Immature natural killer cell (primary cell): ENCODE data around the gene LITAFD. TPM values are rescaled to one million over a fixed set of nuclear protein-coding genes. Genes with fewer than 3 reads are reported as not detected.
"Not testable (repeated sequence)": the region's sequence is repeated elsewhere in the genome, so short reads cannot be mapped to it uniquely, and the experiment has no call there.

Experiments
- DNase-seq, 3 donors: peaks; one replicate each; pipeline ENCODE4 v3.0.0; 2022; ENCODE audit warnings: mixed read lengths in 1 of 3
- H3K27ac Mint-ChIP-seq, 6 donors: one replicate each; pipeline ENCODE4 v1.8.0; 2020; ENCODE audit warnings: mixed read lengths in 6 of 6, mild to moderate bottlenecking in 5 of 6, inconsistent platforms in 4 of 6, moderate library complexity in 3 of 6
- H3K27me3 Mint-ChIP-seq, 3 donors: one replicate each; pipeline ENCODE4 v1.8.0; 2020 to 2021; ENCODE audit warnings: low read depth in 3 of 3, mild to moderate bottlenecking in 3 of 3, mixed read lengths in 3 of 3, moderate library complexity in 3 of 3, inconsistent platforms in 1 of 3
- H3K36me3 Mint-ChIP-seq, 3 donors: one replicate each; pipeline ENCODE4 v1.8.0; 2020; ENCODE audit warnings: mixed read lengths in 3 of 3, inconsistent platforms in 2 of 3, mild to moderate bottlenecking in 2 of 3
- H3K4me1 Mint-ChIP-seq, 2 donors: one replicate each; pipeline ENCODE4 v1.8.0; 2020; ENCODE audit warnings: inconsistent platforms in 2 of 2, mild to moderate bottlenecking in 2 of 2, mixed read lengths in 2 of 2, moderate library complexity in 1 of 2
- H3K4me3 Mint-ChIP-seq, 5 donors: one replicate each; pipeline ENCODE4 v1.8.0; 2020; ENCODE audit warnings: mild to moderate bottlenecking in 5 of 5, mixed read lengths in 5 of 5, inconsistent platforms in 3 of 5, moderate library complexity in 3 of 5
- H3K9me3 Mint-ChIP-seq, 6 donors: one replicate each; pipeline ENCODE4 v1.8.0; 2020; ENCODE audit warnings: mild to moderate bottlenecking in 6 of 6, mixed read lengths in 6 of 6, inconsistent platforms in 4 of 6, moderate library complexity in 3 of 6
- polyA plus RNA-seq, 3 donors: library from polyadenylated mRNA; unstranded; fragments of 300-500 nt; fragmentation: Illumina TruSeq; gene quantifications; one replicate each; pipeline ENCODE4 v1.2.3, GENCODE V29; 2021

The LITAFD gene
- not detected for polyA plus RNA-seq

GRCh38 chr16:8882041-8882617 lies at the start of gene LITAFD:
Gene LITAFD, plus strand, starts transcription at chr16:8882351. Its CDS starts 2,005 bp downstream, at chr16:8884356.
- Mint-ChIP-seq H3K27me3 (peaks cover 4 to 8% (median 7%) of the 10 kb centered on the region in 3 donors), H3K27ac (no peak within 1 kb of the TSS)

GRCh38 chr16:8832717-8833105 lies 49.4 kb upstream of the LITAFD start:
- peaks cover 6 to 25% (median 13%) of the 10 kb centered on the region in 3 donors for H3K36me3 Mint-ChIP-seq
- peak overlapping the region in 2 of 5 donors; percentile 38 to 64 for H3K4me3 Mint-ChIP-seq
- H3K9me3 Mint-ChIP-seq, result no peaks in the 10 kb centered on the region
- peak in 2 of 3 donors; percentile 7 to 37 for DNase-seq
- H3K27me3 Mint-ChIP-seq, result no peaks in the 10 kb centered on the region
- peak overlapping the region in 3 of 6 donors; percentile 39 to 60 (median 50) for H3K27ac Mint-ChIP-seq
- H3K4me1 Mint-ChIP-seq, result peaks cover 0 to 17% of the 10 kb centered on the region in 2 donors

More at GRCh38 chr16:8882041-8882617, at the start of gene LITAFD:
- Mint-ChIP-seq H3K9me3 (no peaks in the 10 kb centered on the region), H3K36me3 (no peaks in the 10 kb centered on the region), H3K4me1 (peaks cover 11 to 15% of the 10 kb centered on the region in 2 donors), H3K4me3 (no peak within 1 kb of the TSS)
- no peak for DNase-seq

GRCh38 chr16:8836797-8837196 lies 45.4 kb upstream of the LITAFD start:
- H3K36me3 Mint-ChIP-seq, result not testable (repeated sequence)

GRCh38 chr16:8837594-8837993 lies 44.6 kb upstream of the LITAFD start:
- H3K4me1 Mint-ChIP-seq, result peaks cover 0 to 10% of the 10 kb centered on the region in 2 donors
- H3K36me3 Mint-ChIP-seq, H3K27ac Mint-ChIP-seq, H3K27me3 Mint-ChIP-seq, DNase-seq, H3K4me3 Mint-ChIP-seq, H3K9me3 Mint-ChIP-seq: not testable (repeated sequence)

More at GRCh38 chr16:8836797-8837196, 45.4 kb upstream of the LITAFD start:
- H3K4me3 Mint-ChIP-seq, H3K27me3 Mint-ChIP-seq, H3K9me3 Mint-ChIP-seq, DNase-seq, H3K27ac Mint-ChIP-seq: not testable (repeated sequence)
- H3K4me1 Mint-ChIP-seq, result peaks cover 0 to 15% of the 10 kb centered on the region in 2 donors

GRCh38 chr16:8842016-8842415 lies 40.1 kb upstream of the LITAFD start:
- Mint-ChIP-seq H3K27ac (peak overlapping the region in 4 of 6 donors; percentile 6 to 64 (median 30)), H3K4me1 (peaks cover 12 to 19% of the 10 kb centered on the region in 2 donors)
- H3K4me3 Mint-ChIP-seq, result not testable (repeated sequence)

GRCh38 chr16:8843296-8843695 lies 38.9 kb upstream of the LITAFD start:
- not testable (repeated sequence) for H3K27me3 Mint-ChIP-seq, H3K9me3 Mint-ChIP-seq, DNase-seq, H3K4me3 Mint-ChIP-seq, H3K36me3 Mint-ChIP-seq
- H3K4me1 Mint-ChIP-seq, result peaks cover 12 to 19% of the 10 kb centered on the region in 2 donors
- H3K27ac Mint-ChIP-seq, result peak overlapping the region in 1 of 6 donors; percentile 3

More at GRCh38 chr16:8842016-8842415, 40.1 kb upstream of the LITAFD start:
- not testable (repeated sequence) for H3K27me3 Mint-ChIP-seq, H3K9me3 Mint-ChIP-seq, H3K36me3 Mint-ChIP-seq, DNase-seq

GRCh38 chr16:8845699-8846298 lies 36.4 kb upstream of the LITAFD start:
- Mint-ChIP-seq H3K36me3 (peaks cover 0 to 9% (median 0%) of the 10 kb centered on the region in 3 donors), H3K9me3 (no peaks in the 10 kb centered on the region), H3K27ac (peak overlapping the region in 3 of 6 donors; percentile 3 to 40 (median 3)), H3K4me3 (no peak overlapping the region), H3K27me3 (peaks cover 0 to 2% (median 1%) of the 10 kb centered on the region in 3 donors), H3K4me1 (peaks cover 21 to 31% of the 10 kb centered on the region in 2 donors)
- no peak for DNase-seq

GRCh38 chr16:8846401-8846932 lies 35.7 kb upstream of the LITAFD start:
- DNase-seq, result no peak
- Mint-ChIP-seq H3K4me1 (peaks cover 25 to 38% of the 10 kb centered on the region in 2 donors), H3K27ac (no peak overlapping the region), H3K9me3 (no peaks in the 10 kb centered on the region), H3K4me3 (no peak overlapping the region), H3K36me3 (peaks cover 0 to 12% (median 0%) of the 10 kb centered on the region in 3 donors), H3K27me3 (peaks cover 0 to 2% (median 1%) of the 10 kb centered on the region in 3 donors)

- Mint-ChIP-seq H3K36me3 (peaks cover 0 to 13% (median 0%) of the 10 kb centered on the region in 3 donors), H3K27ac (no peak overlapping the region)
Measured at GRCh38 chr16:8847145-8847544, 35.0 kb upstream of the LITAFD start.

GRCh38 chr16:8847623-8848022 lies 34.5 kb upstream of the LITAFD start:
- H3K27ac Mint-ChIP-seq, result no peak overlapping the region
- no peak for DNase-seq
- H3K27me3 Mint-ChIP-seq, result peaks cover 2 to 3% (median 2%) of the 10 kb centered on the region in 3 donors
- H3K4me1 Mint-ChIP-seq, result peaks cover 24 to 45% of the 10 kb centered on the region in 2 donors
- H3K4me3 Mint-ChIP-seq, result no peak overlapping the region
- no peaks in the 10 kb centered on the region for H3K9me3 Mint-ChIP-seq
- H3K36me3 Mint-ChIP-seq, result peaks cover 0 to 13% (median 0%) of the 10 kb centered on the region in 3 donors

More at GRCh38 chr16:8847145-8847544, 35.0 kb upstream of the LITAFD start:
- Mint-ChIP-seq H3K9me3 (no peaks in the 10 kb centered on the region), H3K27me3 (peaks cover 2 to 3% (median 3%) of the 10 kb centered on the region in 3 donors), H3K4me3 (no peak overlapping the region), H3K4me1 (peaks cover 28 to 44% of the 10 kb centered on the region in 2 donors)
- DNase-seq, result no peak

- DNase-seq, result no peak
- Mint-ChIP-seq H3K4me3 (no peak overlapping the region), H3K27ac (no peak overlapping the region), H3K4me1 (peaks cover 21 to 50% of the 10 kb centered on the region in 2 donors), H3K27me3 (peaks cover 2 to 5% (median 3%) of the 10 kb centered on the region in 3 donors), H3K9me3 (no peaks in the 10 kb centered on the region), H3K36me3 (peaks cover 0 to 16% (median 5%) of the 10 kb centered on the region in 3 donors)
Measured at GRCh38 chr16:8848231-8848938, 33.8 kb upstream of the LITAFD start.

GRCh38 chr16:8848939-8849391 lies 33.2 kb upstream of the LITAFD start:
- Mint-ChIP-seq H3K9me3 (no peaks in the 10 kb centered on the region), H3K36me3 (peaks cover 0 to 16% (median 5%) of the 10 kb centered on the region in 3 donors)

GRCh38 chr16:8849411-8850011 lies 32.6 kb upstream of the LITAFD start:
- DNase-seq, result no peak
- Mint-ChIP-seq H3K9me3 (no peaks in the 10 kb centered on the region), H3K4me3 (no peak overlapping the region), H3K4me1 (peaks cover 21 to 40% of the 10 kb centered on the region in 2 donors), H3K27me3 (peaks cover 2 to 5% (median 3%) of the 10 kb centered on the region in 3 donors), H3K36me3 (peaks cover 0 to 16% (median 5%) of the 10 kb centered on the region in 3 donors), H3K27ac (peak overlapping the region; percentile 7 to 71 (median 59))

More at GRCh38 chr16:8848939-8849391, 33.2 kb upstream of the LITAFD start:
- peak overlapping the region in 2 of 6 donors; percentile 55 to 71 for H3K27ac Mint-ChIP-seq
- H3K27me3 Mint-ChIP-seq, result peaks cover 2 to 5% (median 3%) of the 10 kb centered on the region in 3 donors
- no peak overlapping the region for H3K4me3 Mint-ChIP-seq
- DNase-seq, result no peak
- peaks cover 21 to 45% of the 10 kb centered on the region in 2 donors for H3K4me1 Mint-ChIP-seq
